GM20431 (cell line): ENCODE data around the gene NAV2.

Experiments
- in situ Hi-C: fragments of 300-500 bp; cut with MseI, MboI; formaldehyde crosslinking; loops from one replicate; pipeline ENCODE4 v1.15.0; 2020; ENCODE audit warnings: low sequenced_read_pairs; ENCODE audit not compliant: unreplicated experiment

NAV2 gene

GRCh38 chr11:20035701-20036601, 323.3 kb downstream of the NAV2 start:
- in situ Hi-C loops: no loop called here

- in situ Hi-C loops: no loop called here
These were observed 324.1 kb downstream of the NAV2 start for GRCh38 chr11:20036626-20037335.

- in situ Hi-C loops: no loop called here
These were observed 324.9 kb downstream of the NAV2 start for GRCh38 chr11:20037396-20038153.

- in situ Hi-C loops: no loop called here
These were observed 325.8 kb downstream of the NAV2 start for GRCh38 chr11:20038412-20038811.

GRCh38 chr11:20038972-20039371, 326.3 kb downstream of the NAV2 start:
- in situ Hi-C loops: no loop called here

- in situ Hi-C loops: no loop called here
These were observed 328.9 kb downstream of the NAV2 start for GRCh38 chr11:20041499-20041898.

GRCh38 chr11:20042045-20042639, 329.5 kb downstream of the NAV2 start:
- in situ Hi-C loops: no loop called here

GRCh38 chr11:20042811-20043341, 330.2 kb downstream of the NAV2 start:
- in situ Hi-C loops: no loop called here

- in situ Hi-C loops: no loop called here
These were observed 331.4 kb downstream of the NAV2 start for GRCh38 chr11:20043992-20044391.

- in situ Hi-C loops: no loop called here
These were observed 332.6 kb downstream of the NAV2 start for GRCh38 chr11:20045098-20045688.

- in situ Hi-C loops: no loop called here
These were observed 333.8 kb downstream of the NAV2 start for GRCh38 chr11:20046416-20046815.

- in situ Hi-C loops: no loop called here
These were observed 334.6 kb downstream of the NAV2 start for GRCh38 chr11:20047006-20047768.

- in situ Hi-C loops: no loop called here
These were observed 335.1 kb downstream of the NAV2 start for GRCh38 chr11:20047769-20048154.

GRCh38 chr11:20048246-20048645, 335.6 kb downstream of the NAV2 start:
- in situ Hi-C loops: no loop called here

- in situ Hi-C loops: no loop called here
These were observed 336.1 kb downstream of the NAV2 start for GRCh38 chr11:20048707-20049106.

GRCh38 chr11:20049231-20049630, 336.6 kb downstream of the NAV2 start:
- in situ Hi-C loops: no loop called here

GRCh38 chr11:20050048-20050447, 337.4 kb downstream of the NAV2 start:
- in situ Hi-C loops: no loop called here

- in situ Hi-C loops: no loop called here
These were observed 338.1 kb downstream of the NAV2 start for GRCh38 chr11:20050551-20051333.
